ENCODE results near the gene CBFA2T2.
"Not testable (repeated sequence)": the region's sequence is repeated elsewhere in the genome, so short reads cannot be mapped to it uniquely, and the experiment has no call there.

Gene CBFA2T2

GRCh38 chr20:33584976-33585375 is 95.1 kb downstream of the CBFA2T2 start:
- DNase-seq, result no peak

DNA sequence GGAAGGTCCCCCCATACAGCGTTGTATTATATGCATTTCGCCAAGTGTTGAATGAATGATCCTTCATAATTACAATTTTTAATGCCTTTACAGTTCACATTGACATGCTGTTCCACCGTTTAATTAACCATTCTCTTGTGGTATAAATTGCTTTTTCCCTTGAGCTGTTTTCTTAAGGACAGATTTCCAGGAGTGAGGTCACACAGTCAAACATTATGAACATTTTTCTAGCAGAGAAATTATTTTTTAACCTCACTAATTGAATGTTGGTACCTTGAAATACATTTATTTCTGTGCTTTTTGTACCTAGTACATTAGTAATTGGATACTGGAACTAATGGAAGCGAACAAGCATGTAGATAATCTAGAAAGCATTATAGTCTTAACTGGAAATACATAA is 95.5 kb downstream of the CBFA2T2 start:
- DNase-seq, result no peak

DNA sequence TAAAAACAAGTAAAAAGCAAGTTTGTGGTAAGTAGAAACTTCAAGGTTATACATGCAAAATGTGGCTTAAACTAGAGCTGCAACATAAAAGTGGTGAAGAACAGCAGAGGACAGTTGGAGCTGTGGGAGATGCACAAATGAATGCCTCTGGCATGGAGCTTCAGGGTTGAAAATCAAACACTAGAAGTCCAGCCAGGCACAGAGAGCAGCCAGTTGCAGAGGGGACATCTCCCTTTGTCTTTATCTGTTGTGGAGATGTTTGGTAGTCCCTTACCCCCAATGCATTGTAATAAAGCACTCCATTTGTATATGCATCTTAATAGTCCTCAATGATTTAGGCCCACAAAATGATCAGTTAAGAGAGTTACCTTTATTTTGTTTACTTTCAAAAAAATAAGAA is 99.2 kb downstream of the CBFA2T2 start:
- no peak for DNase-seq

- DNase-seq, result not testable (repeated sequence)
Measured at GRCh38 chr20:33591901-33592300, 102.0 kb downstream of the CBFA2T2 start.

DNA sequence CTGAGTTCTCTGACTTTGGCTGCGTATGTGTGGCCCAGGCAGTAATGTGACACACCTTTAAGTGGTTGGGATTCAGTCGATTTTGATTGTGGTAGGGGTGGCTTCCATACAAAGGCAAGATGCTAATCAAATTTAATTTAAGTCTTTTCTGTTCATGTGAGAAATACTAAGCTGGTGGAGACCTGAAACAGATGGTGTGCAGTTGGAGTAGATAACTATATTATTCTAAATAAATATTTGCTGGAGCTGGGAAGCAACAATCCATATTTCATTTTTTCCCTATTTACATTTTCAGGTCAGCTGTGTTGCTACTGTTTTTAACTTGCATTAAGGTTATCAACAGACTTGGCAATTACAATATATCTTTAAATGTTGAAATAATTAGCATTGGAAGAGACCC is 104.8 kb downstream of the CBFA2T2 start:
- no peak for DNase-seq

DNA sequence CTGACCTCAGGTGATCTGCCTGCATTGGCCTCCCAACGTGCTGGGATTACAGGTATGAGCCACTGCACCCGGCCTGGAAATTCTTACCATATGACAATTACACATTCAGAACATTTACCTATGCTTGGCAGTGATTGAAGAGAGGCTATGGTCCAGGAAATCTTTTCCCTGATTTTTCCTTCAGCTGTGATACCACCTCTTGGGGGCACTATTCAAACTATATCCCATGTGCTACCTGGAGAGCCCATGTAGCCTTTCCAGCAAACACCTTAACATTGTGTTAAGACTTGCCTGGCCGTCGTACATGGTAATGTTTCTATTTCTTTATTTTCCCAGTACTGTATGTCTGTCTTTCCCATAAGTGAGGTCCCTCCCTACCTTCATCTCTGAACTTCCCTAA is 110.5 kb downstream of the CBFA2T2 start:
- no peak for DNase-seq

DNA sequence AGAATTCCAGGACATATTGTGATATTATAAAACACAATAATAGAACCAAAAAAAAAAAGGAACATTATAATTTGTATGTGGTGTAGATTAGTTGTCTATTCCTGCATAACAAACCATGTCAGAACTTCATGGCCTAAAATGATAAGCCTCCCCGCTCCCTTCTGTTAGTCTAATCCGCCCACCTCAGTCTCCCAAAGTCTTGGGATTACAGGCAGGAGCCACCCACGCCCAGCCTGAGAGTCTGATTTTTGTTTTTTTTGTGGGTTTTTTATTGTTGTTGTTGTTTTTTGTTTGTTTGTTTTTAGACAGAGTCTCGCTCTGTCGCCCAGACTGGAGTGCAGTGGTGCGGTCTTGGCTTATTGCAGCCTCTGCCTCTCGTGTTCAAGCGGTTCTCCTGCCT is 111.1 kb downstream of the CBFA2T2 start:
- no peak for DNase-seq

- no peak for DNase-seq
Measured at GRCh38 chr20:33601861-33602260, 112.0 kb downstream of the CBFA2T2 start.

GRCh38 chr20:33602826-33603590 is 113.1 kb downstream of the CBFA2T2 start:
- DNase-seq, result no peak

DNA sequence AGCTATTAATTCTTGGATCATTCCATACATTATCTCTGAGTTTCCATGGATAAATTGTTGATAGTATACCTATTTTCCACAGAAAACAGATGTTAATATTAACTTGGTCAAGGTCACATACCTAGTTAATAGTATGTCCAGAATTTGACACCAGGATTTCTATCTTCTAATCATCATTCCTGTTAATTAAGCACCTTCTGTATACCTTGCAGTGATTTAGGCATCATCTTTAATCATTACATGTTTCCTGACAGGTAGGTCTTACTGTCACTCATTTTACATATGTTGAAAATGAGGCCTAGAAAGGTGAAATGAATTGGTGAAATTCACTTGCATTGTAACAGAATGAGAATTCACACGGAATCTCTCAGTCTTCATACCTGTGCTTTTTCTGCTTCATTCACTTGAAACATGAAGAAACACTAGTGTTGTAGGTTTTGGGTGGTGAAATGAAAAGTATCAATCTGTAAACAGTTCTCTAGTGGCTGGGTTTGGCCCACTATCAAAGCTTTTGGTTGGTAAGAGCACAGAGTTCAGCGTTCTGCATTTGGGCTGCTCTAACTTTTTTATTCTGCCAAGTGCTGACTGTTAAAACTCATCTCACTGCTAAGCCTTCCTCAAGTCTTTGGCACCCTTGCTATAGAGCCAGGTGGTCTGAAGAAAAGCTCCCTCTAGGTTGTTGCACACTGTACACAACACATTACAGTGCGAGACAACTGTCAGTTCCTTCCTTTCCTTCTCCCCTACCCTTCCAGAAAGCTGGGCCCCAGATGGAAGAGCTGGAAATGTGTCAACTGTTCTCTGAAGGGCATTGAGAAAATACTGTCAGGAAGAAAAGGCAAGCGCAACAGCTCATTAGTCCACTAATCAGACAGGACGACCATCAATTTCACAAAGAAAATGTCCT is 114.4 kb downstream of the CBFA2T2 start:
- DNase-seq, result no peak

GRCh38 chr20:33604991-33605370 is 115.1 kb downstream of the CBFA2T2 start:
- DNase-seq, result no peak

GRCh38 chr20:33606118-33606771 is 116.3 kb downstream of the CBFA2T2 start:
- no peak for DNase-seq

DNA sequence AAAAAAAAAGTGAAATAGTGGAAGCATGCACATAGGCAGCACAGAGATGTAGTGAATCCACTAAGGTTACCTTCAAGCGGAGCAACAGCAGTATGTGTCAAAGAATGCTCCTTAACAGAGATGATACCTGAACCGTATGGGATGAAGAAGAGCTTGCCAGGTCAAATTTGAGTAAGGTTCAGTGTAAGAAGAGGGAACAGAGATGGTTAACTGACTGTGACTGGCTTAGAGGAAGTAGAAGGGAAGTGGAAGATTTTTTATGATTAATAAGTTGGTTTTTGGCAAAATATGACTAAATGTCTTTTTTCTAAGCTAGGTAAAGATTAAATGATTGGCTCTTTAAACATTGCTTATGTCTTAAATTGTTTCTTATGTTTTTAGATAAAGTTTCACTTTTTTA is 119.6 kb downstream of the CBFA2T2 start:
- DNase-seq, result no peak

DNA sequence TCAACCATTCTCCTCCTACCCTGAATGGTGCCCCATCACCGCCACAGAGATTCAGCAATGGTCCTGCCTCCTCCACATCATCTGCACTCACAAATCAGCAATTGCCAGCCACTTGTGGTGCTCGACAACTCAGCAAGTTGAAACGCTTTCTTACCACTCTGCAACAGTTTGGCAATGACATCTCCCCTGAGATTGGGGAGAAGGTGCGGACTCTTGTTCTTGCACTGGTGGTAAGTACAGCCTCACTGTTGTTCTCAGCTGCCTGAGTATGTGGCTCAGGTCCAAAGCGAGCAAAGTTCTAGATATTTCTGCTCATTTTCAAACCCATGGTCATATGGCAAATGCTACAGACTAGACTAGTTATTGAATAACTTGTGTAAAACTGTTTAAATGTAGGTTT is 121.2 kb downstream of the CBFA2T2 start:
- no peak for DNase-seq

- DNase-seq, result no peak
Measured at GRCh38 chr20:33612001-33612400, 122.1 kb downstream of the CBFA2T2 start.

DNA sequence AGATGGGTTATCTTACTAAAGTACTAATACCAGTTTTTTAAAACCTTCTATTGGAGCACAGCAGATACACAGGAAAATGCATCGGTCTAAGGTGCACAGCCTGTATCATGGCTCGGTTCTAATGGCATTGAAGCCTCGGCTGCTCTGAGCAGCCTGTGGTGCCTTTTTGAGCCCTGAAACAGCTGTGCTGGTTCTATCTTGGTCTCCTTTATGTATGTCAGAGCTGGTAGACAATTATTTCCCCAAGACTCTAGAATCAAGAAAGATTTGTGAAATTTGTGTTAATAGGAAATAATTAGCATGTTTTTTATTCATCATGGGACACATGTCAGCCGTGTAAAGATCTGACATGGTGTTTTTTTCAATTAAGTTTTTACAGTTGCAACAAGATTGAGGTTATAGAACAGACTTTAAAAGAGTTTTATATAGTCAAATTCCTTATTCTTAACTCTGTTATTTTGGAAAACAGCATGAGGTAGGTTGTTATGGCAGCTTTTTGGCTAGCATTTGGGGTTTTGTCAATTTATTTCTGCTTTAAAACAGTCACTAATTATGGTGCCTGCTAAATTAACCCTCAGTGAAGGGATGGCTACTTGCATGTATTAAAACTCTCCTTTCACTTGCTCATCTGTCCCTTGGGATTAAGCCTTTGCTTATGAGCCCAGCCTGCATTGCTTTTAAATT is 132.0 kb downstream of the CBFA2T2 start:
- DNase-seq, result no peak

DNA sequence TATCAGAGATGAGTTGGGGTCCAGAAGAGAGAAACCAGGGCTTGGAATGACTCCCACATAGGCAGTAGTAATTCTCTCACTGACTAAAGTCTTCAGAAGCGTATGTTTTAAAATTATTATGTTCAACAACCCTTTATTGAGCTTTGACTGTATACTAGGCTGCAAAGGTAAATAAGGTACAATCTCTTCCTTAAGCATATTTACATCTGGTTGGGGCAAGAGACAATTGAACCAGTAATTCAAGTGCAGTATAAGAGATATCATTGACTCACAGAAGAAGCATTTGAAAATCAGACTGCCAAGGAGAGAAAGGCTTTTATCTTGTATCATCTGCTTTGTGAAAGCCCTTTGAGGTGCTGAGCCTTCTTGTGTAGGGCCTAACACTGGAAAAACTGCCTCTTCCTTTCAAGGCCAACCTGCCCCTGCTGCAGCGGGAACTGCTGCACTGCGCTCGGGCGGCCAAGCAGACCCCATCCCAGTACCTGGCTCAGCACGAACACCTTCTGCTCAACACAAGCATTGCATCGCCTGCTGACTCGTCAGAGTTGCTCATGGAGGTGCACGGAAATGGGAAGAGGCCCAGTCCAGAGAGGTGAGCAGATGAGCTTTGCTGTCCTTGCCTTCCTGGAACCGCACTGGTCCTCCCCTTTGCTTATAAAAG is 132.9 kb downstream of the CBFA2T2 start:
- no peak for DNase-seq

GRCh38 chr20:33624399-33624798 is 134.5 kb downstream of the CBFA2T2 start:
- DNase-seq, result no peak

DNA sequence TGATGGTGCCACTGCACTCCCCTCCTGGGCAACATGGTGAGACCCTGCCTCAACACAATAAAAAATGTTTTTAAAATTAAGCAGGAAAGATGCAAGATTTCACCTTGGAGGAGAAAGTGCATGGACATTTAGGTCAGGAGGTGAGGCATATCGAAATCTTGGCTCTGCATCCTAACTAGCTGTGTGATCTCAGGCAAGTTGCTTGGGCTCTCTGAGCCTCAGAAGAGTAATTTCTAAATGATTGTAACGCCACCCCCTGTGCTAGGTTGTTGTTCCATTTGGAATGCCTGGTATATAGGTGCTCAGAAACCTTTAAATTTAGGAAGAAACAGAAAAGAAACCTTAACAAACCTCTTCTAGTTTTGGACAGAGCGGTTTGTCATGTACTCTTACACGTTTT is 136.3 kb downstream of the CBFA2T2 start:
- no peak for DNase-seq

GRCh38 chr20:33627577-33628216 is 137.8 kb downstream of the CBFA2T2 start:
- no peak for DNase-seq

DNA sequence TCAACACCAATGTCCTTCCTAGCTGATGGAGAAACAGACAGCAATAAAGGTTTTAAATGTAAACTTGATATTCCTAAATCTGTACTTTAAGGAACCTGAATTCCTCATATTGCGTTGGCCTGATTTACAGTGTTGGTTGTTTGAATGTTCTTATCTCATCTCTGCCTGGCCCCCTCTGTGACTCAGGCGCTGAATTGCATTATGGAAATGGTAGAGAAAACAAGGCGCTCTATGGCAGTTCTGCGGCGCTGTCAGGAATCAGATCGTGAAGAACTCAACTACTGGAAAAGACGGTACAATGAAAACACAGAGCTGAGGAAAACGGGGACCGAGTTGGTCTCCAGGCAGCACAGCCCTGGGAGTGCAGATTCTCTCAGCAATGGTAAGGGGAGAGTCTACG is 139.6 kb downstream of the CBFA2T2 start:
- DNase-seq, result no peak

DNA sequence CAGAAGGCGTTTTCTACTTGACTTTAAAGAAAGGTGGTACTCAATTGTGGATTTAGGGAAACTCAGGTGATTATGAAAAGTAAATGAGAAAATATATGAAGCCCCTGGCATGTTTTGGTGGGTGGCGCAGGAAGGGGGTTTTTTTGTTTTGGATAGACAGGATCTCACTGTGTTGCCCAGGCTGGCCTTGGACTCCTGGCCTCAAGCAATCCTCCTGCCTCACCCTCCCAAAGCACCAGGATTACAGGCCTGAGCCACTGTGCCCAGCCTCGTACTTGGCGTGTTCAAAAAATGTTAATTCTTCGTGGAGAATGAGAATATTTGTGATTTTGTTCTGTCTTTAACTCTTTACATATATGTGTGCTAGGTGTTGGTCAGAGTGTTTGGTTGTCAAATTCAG is 140.1 kb downstream of the CBFA2T2 start:
- DNase-seq, result no peak
